Measurements from ENCODE around the gene HSD17B4. TPM values are rescaled to one million over a fixed set of nuclear protein-coding genes. Genes with fewer than 3 reads are reported as not detected.
A peak's percentile ranks its signal among the peaks of the same experiment; 100 is the strongest.

Gene HSD17B4
- total and polyA plus RNA-seq, 2 of the 13 experiments (the other 11 are each of a cell fraction or from before 2014, with no cell fraction given): 178 to 399 TPM

DNA sequence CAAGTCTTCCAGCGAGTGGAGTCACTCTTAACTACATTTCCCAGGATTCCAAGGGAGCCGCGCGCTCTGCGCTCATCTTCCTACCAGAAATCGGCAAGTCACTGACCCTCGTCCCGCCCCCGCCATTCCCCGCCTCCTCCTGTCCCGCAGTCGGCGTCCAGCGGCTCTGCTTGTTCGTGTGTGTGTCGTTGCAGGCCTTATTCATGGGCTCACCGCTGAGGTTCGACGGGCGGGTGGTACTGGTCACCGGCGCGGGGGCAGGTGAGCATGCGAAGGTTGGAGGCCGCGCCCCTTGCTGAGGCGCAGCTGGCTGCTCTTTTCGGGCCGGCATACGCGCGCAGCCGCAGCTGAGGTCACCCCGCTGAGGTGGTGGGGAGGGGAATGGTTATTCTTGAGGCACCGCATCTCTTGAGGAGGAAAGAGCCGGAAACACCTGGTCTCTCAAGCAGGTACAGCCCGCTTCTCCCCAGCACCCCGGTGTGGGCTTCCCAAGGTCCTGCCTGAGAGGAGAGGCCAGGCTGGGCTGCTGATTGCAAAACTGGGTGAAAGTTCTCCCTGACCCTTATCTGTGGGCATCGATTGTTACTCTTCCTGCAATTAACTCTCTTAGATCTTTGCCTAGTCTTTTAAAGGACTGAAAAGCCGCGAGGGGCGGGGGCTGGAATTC lies at the start of gene HSD17B4 (continued):
- TF ChIP-seq, protein P1, sequence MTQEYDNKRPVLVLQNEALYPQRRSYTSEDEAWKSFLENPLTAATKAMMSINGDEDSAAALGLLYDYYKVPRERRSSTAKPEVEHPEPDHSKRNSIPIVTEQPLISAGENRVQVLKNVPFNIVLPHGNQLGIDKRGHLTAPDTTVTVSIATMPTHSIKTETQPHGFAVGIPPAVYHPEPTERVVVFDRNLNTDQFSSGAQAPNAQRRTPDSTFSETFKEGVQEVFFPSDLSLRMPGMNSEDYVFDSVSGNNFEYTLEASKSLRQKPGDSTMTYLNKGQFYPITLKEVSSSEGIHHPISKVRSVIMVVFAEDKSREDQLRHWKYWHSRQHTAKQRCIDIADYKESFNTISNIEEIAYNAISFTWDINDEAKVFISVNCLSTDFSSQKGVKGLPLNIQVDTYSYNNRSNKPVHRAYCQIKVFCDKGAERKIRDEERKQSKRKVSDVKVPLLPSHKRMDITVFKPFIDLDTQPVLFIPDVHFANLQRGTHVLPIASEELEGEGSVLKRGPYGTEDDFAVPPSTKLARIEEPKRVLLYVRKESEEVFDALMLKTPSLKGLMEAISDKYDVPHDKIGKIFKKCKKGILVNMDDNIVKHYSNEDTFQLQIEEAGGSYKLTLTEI (CRISPR knock-in tag; conservative IDR thresholded peaks at IDR 0.05): no peak
- TF ChIP-seq ZNF101 (CRISPR knock-in tag; IDR thresholded peaks at IDR 0.05; ENCODE audit: borderline replicate concordance, low read depth) (no peak), ZFP82 (CRISPR knock-in tag; IDR thresholded peaks at IDR 0.05; ENCODE audit: borderline replicate concordance) (no peak), ZBTB21 (CRISPR knock-in tag; IDR thresholded peaks at IDR 0.05) (no peak; the same call in 1 of the 2 replicates), MED8 (CRISPR knock-in tag; IDR thresholded peaks at IDR 0.05; ENCODE audit: insufficient replicate concordance) (peak; percentile 69), ZNF703 (CRISPR knock-in tag; IDR thresholded peaks at IDR 0.05; ENCODE audit: borderline replicate concordance) (no peak), SCMH1 (CRISPR knock-in tag; IDR thresholded peaks at IDR 0.05; ENCODE audit: borderline replicate concordance) (no peak), ONECUT2 (CRISPR knock-in tag; IDR thresholded peaks at IDR 0.05) (peak; percentile 95), MLLT10 (CRISPR knock-in tag; IDR thresholded peaks at IDR 0.05) (no peak), ZNF816 (CRISPR knock-in tag; IDR thresholded peaks at IDR 0.05; ENCODE audit: borderline replicate concordance) (no peak; the same call in 1 of the 2 replicates), CBX5 (CRISPR knock-in tag; IDR thresholded peaks at IDR 0.05; ENCODE audit: borderline replicate concordance) (no peak), TOE1 (CRISPR knock-in tag; IDR thresholded peaks at IDR 0.05) (peak; percentile 49; the same call in 1 of the 2 replicates), TCF12 (IDR thresholded peaks at IDR 0.05) (no peak), TCF12 (CRISPR knock-in tag; IDR thresholded peaks at IDR 0.05) (peak; percentile 78; the same call in 1 of the 2 replicates), ZNF430 (CRISPR knock-in tag; IDR thresholded peaks at IDR 0.05) (no peak; the same call in 1 of the 2 replicates), ZNF282 (IDR thresholded peaks at IDR 0.05; ENCODE audit: partially characterized antibody) (no peak), PRMT3 (CRISPR knock-in tag; IDR thresholded peaks at IDR 0.05; ENCODE audit: borderline replicate concordance, low read depth) (no peak)
- TF ChIP-seq, protein P2, sequence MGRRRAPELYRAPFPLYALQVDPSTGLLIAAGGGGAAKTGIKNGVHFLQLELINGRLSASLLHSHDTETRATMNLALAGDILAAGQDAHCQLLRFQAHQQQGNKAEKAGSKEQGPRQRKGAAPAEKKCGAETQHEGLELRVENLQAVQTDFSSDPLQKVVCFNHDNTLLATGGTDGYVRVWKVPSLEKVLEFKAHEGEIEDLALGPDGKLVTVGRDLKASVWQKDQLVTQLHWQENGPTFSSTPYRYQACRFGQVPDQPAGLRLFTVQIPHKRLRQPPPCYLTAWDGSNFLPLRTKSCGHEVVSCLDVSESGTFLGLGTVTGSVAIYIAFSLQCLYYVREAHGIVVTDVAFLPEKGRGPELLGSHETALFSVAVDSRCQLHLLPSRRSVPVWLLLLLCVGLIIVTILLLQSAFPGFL (CRISPR knock-in tag; IDR thresholded peaks at IDR 0.05): no peak
- TF ChIP-seq, protein P3, sequence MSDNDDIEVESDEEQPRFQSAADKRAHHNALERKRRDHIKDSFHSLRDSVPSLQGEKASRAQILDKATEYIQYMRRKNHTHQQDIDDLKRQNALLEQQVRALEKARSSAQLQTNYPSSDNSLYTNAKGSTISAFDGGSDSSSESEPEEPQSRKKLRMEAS (IDR thresholded peaks at IDR 0.05): peak; percentile 62; the same call in 1 of the 2 replicates
- TF ChIP-seq, protein P4, sequence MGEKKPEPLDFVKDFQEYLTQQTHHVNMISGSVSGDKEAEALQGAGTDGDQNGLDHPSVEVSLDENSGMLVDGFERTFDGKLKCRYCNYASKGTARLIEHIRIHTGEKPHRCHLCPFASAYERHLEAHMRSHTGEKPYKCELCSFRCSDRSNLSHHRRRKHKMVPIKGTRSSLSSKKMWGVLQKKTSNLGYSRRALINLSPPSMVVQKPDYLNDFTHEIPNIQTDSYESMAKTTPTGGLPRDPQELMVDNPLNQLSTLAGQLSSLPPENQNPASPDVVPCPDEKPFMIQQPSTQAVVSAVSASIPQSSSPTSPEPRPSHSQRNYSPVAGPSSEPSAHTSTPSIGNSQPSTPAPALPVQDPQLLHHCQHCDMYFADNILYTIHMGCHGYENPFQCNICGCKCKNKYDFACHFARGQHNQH (CRISPR knock-in tag; IDR thresholded peaks at IDR 0.05): 0 out of 2 replicates have a peak, but pooled peaks have one; percentile 47
- TF ChIP-seq, protein P5, sequence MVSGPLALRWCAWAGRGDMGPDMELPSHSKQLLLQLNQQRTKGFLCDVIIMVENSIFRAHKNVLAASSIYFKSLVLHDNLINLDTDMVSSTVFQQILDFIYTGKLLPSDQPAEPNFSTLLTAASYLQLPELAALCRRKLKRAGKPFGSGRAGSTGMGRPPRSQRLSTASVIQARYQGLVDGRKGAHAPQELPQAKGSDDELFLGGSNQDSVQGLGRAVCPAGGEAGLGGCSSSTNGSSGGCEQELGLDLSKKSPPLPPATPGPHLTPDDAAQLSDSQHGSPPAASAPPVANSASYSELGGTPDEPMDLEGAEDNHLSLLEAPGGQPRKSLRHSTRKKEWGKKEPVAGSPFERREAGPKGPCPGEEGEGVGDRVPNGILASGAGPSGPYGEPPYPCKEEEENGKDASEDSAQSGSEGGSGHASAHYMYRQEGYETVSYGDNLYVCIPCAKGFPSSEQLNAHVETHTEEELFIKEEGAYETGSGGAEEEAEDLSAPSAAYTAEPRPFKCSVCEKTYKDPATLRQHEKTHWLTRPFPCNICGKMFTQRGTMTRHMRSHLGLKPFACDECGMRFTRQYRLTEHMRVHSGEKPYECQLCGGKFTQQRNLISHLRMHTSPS (CRISPR knock-in tag; IDR thresholded peaks at IDR 0.05; ENCODE audit: low read depth): no peak
- TF ChIP-seq, protein P6, sequence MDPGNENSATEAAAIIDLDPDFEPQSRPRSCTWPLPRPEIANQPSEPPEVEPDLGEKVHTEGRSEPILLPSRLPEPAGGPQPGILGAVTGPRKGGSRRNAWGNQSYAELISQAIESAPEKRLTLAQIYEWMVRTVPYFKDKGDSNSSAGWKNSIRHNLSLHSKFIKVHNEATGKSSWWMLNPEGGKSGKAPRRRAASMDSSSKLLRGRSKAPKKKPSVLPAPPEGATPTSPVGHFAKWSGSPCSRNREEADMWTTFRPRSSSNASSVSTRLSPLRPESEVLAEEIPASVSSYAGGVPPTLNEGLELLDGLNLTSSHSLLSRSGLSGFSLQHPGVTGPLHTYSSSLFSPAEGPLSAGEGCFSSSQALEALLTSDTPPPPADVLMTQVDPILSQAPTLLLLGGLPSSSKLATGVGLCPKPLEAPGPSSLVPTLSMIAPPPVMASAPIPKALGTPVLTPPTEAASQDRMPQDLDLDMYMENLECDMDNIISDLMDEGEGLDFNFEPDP (CRISPR knock-in tag; conservative IDR thresholded peaks at IDR 0.05): no peak
